MM.1S (cell line): Measurements from ENCODE around the gene NUB1.

Source experiments
- EZH2phosphoT487 ChIP-seq: fragments of 300-600 bp; sonication (generic); IDR thresholded peaks from 2 replicates; pipeline ENCODE4 v1.6.1; 2018; ENCODE audit warnings: antibody characterized with exemption, low read length
- TF ChIP-seq, protein P1 (sequence below): fragments of 300-600 bp; sonication (generic); IDR thresholded peaks from 2 replicates; pipeline ENCODE4 v1.5.1; 2016; ENCODE audit warnings: antibody characterized with exemption, low read length, mixed read lengths

DNA sequence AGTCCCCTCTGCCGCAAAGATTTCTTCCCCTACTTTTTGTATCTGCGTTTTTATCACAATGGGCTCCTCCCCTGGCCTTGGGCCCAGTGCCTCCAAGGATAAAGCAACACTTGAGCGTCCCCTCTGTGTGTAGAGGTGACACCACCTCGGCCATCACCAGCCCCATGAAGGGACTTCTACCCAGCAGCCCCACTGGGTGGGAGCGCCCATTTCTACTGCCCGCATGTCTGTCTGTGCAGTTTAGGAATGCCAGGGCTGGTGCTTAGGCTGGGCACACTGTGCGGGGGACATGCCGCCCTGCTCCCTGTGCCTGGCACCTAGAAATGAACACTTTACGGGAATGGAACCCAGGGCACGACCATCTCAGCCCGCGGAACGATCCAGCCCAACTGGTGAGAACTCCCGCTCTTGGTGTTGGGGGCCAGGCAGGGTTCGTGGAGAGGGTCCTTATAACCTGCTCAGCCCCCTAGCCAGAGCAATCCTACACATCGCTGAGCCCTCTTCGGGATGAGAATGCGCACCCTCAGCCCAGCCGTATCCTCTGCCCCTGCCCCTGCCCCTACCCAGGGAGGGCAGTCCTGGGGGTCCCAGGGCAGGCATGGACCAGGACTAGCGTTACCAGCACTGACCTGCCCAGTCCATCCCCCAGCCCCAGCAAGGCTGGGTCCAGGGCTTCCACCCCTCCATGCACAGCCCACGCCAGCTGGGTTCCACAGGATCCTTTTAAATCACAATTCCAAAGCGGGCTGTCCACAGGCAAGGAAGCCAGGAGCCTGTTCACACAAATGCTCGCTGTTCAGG, 85.5 kb downstream of the NUB1 start:
- TF ChIP-seq, protein P1, sequence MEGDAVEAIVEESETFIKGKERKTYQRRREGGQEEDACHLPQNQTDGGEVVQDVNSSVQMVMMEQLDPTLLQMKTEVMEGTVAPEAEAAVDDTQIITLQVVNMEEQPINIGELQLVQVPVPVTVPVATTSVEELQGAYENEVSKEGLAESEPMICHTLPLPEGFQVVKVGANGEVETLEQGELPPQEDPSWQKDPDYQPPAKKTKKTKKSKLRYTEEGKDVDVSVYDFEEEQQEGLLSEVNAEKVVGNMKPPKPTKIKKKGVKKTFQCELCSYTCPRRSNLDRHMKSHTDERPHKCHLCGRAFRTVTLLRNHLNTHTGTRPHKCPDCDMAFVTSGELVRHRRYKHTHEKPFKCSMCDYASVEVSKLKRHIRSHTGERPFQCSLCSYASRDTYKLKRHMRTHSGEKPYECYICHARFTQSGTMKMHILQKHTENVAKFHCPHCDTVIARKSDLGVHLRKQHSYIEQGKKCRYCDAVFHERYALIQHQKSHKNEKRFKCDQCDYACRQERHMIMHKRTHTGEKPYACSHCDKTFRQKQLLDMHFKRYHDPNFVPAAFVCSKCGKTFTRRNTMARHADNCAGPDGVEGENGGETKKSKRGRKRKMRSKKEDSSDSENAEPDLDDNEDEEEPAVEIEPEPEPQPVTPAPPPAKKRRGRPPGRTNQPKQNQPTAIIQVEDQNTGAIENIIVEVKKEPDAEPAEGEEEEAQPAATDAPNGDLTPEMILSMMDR, result no peak
- TF ChIP-seq EZH2phosphoT487, result no peak
